Small intestine (tissue), 7 donors: Measurements from ENCODE around the gene LARGE1. TPM values are rescaled to one million over a fixed set of nuclear protein-coding genes. Genes with fewer than 3 reads are reported as not detected.

Experiments
- DNase-seq, 2 donors: peaks; one replicate each; pipeline versions ENCODE4 v3.0.0 to v3.0.0-alpha.2; 2013
- FAIRE-seq: peaks from 2 replicates; lab custom pipeline; 2012; peaks lifted over from hg19 to GRCh38; lab: Jason Lieb, UNC
- H3K27ac ChIP-seq, 3 donors: one replicate each; pipeline ENCODE4 v1.5.1; 2013; ENCODE audit warnings: low read length in 2 of 3, mild to moderate bottlenecking in 2 of 3, control low read depth in 1 of 3, inconsistent platforms in 1 of 3, low read depth in 1 of 3, moderate library complexity in 1 of 3
- H3K27me3 ChIP-seq, 3 donors: one replicate each; pipeline ENCODE4 v1.6.1; 2013; ENCODE audit warnings: low read length in 3 of 3, inconsistent platforms in 1 of 3; ENCODE audit not compliant: control insufficient read depth in 3 of 3, insufficient read depth in 3 of 3
- H3K36me3 ChIP-seq, 3 donors: one replicate each; pipeline ENCODE4 v1.6.1; 2013; ENCODE audit warnings: low read length in 3 of 3, inconsistent platforms in 1 of 3, low read depth in 1 of 3, mild to moderate bottlenecking in 1 of 3, moderate library complexity in 1 of 3; ENCODE audit not compliant: control insufficient read depth in 3 of 3, insufficient read depth in 2 of 3
- H3K4me1 ChIP-seq, 3 donors: one replicate each; pipeline ENCODE4 v1.6.1; 2013; ENCODE audit warnings: low read length in 2 of 3, inconsistent platforms in 1 of 3, low read depth in 1 of 3, mild to moderate bottlenecking in 1 of 3, moderate library complexity in 1 of 3; ENCODE audit not compliant: control insufficient read depth in 3 of 3, insufficient read depth in 2 of 3
- H3K4me3 ChIP-seq, 3 donors: one replicate each; pipeline ENCODE4 v1.5.1; 2013; ENCODE audit warnings: low read length in 3 of 3, control low read depth in 1 of 3, inconsistent platforms in 1 of 3, low read depth in 1 of 3, mild to moderate bottlenecking in 1 of 3, moderate library complexity in 1 of 3
- H3K9me3 ChIP-seq, 2 donors: one replicate each; pipeline ENCODE4 v1.6.1; 2013; ENCODE audit warnings: low read depth in 1 of 2, low read length in 1 of 2; ENCODE audit not compliant: control insufficient read depth in 2 of 2, insufficient read depth in 1 of 2
- WGBS, 3 donors: extraction: QIAGEN DNeasy Blood & Tissue Kit; methylation state at CpG; one replicate each; pipeline ENCODE4 v1.1.7; 2013; 5-methylcytosine and 5-hydroxymethylcytosine counted together
- polyA plus RNA-seq, 4 donors: library from polyadenylated mRNA; stranded (reverse) in 3 of 4; unstranded in 1 of 4; fragments of 200-250 nt in 3 of 4; fragments of 120-200 nt in 1 of 4; gene quantifications; one replicate each; pipeline versions ENCODE4 v1.2.1 to v1.2.3, GENCODE V29; 2013
- donor health status: healthy with polysubstance abuse.
- donor health status: control.
- donor health status: control.
- donor health status: Bipolar disorder and iron deficiency.
- donor health status: healthy.

LARGE1 gene
- polyA plus RNA-seq, 4 donors, result 5.1 to 18.8 (median 8.0) TPM

GRCh38 chr22:33798401-33798800 is 121.9 kb downstream of the LARGE1 start:
- no peaks in the 10 kb centered on the region for H3K27me3 ChIP-seq
- H3K36me3 ChIP-seq, result no peaks in the 10 kb centered on the region
- peaks cover 0 to under 1% (median 0%) of the 10 kb centered on the region in 3 donors for H3K4me1 ChIP-seq
- FAIRE-seq, result no peak
- no peak overlapping the region for H3K27ac ChIP-seq
- no peaks in the 10 kb centered on the region for H3K9me3 ChIP-seq
- WGBS, 3 donors, result 71 to 77% (median 75%) methylated on average over 6 of the region's 6 CpGs
- no peak for DNase-seq
- H3K4me3 ChIP-seq, result no peak overlapping the region

GRCh38 chr22:33796494-33796893 is 123.8 kb downstream of the LARGE1 start:
- Histone ChIP-seq H3K27ac (no peak overlapping the region), H3K36me3 (no peaks in the 10 kb centered on the region), H3K4me1 (peaks cover 0 to 3% (median 0%) of the 10 kb centered on the region in 3 donors), H3K9me3 (no peaks in the 10 kb centered on the region), H3K4me3 (no peak overlapping the region), H3K27me3 (no peaks in the 10 kb centered on the region)
- FAIRE-seq, result no peak
- no peak for DNase-seq
- WGBS, 3 donors, result 91 to 94% (median 92%) methylated on average over 5 of the region's 5 CpGs

GRCh38 chr22:33793475-33793874 is 126.8 kb downstream of the LARGE1 start:
- FAIRE-seq, result no peak
- Histone ChIP-seq H3K4me3 (no peak overlapping the region), H3K27ac (peak overlapping the region in 1 of 3 donors; percentile 22)

GRCh38 chr22:33792832-33793231 is 127.4 kb downstream of the LARGE1 start:
- WGBS, 3 donors, result 36 to 69% (median 47%) methylated on average over 7 of the region's 7 CpGs
- Histone ChIP-seq H3K9me3 (peaks cover 2 to 15% of the 10 kb centered on the region in 2 donors), H3K27ac (peak overlapping the region in 1 of 3 donors; percentile 22), H3K36me3 (no peaks in the 10 kb centered on the region), H3K4me3 (no peak overlapping the region), H3K4me1 (peaks cover 0 to 3% (median 0%) of the 10 kb centered on the region in 3 donors), H3K27me3 (no peaks in the 10 kb centered on the region)
- DNase-seq, result no peak
- FAIRE-seq, result no peak

More at GRCh38 chr22:33793475-33793874, 126.8 kb downstream of the LARGE1 start:
- WGBS, 3 donors, result 63 to 90% (median 78%) methylated on average over 3 of the region's 3 CpGs
- Histone ChIP-seq H3K4me1 (peaks cover 0 to 3% (median 0%) of the 10 kb centered on the region in 3 donors), H3K9me3 (peaks cover 2 to 10% of the 10 kb centered on the region in 2 donors), H3K36me3 (no peaks in the 10 kb centered on the region), H3K27me3 (no peaks in the 10 kb centered on the region)
- DNase-seq, result no peak

- FAIRE-seq (no peak), DNase-seq (no peak)
- H3K9me3 ChIP-seq, result peaks cover 2 to 17% of the 10 kb centered on the region in 2 donors
- H3K4me3 ChIP-seq, result no peak overlapping the region
- H3K36me3 ChIP-seq, result no peaks in the 10 kb centered on the region
- H3K27me3 ChIP-seq, result no peaks in the 10 kb centered on the region
- peaks cover 0 to 3% (median 0%) of the 10 kb centered on the region in 3 donors for H3K4me1 ChIP-seq
- WGBS, 3 donors, result 64 to 85% (median 72%) methylated on average over 4 of the region's 4 CpGs
- H3K27ac ChIP-seq, result no peak overlapping the region
Measured at GRCh38 chr22:33789690-33790253, 130.5 kb downstream of the LARGE1 start.

GRCh38 chr22:33788927-33789326 is 131.3 kb downstream of the LARGE1 start:
- Histone ChIP-seq H3K4me1 (peaks cover 0 to 3% (median 0%) of the 10 kb centered on the region in 3 donors), H3K4me3 (no peak overlapping the region), H3K27ac (no peak overlapping the region), H3K27me3 (no peaks in the 10 kb centered on the region), H3K36me3 (no peaks in the 10 kb centered on the region), H3K9me3 (peaks cover 2 to 17% of the 10 kb centered on the region in 2 donors)
- DNase-seq (no peak), FAIRE-seq (no peak)
- 82 to 91% (median 85%) methylated on average over 3 of the region's 3 CpGs for WGBS, 3 donors

- H3K27me3 ChIP-seq, result no peaks in the 10 kb centered on the region
- H3K9me3 ChIP-seq, result peaks cover 2 to 17% of the 10 kb centered on the region in 2 donors
- no peaks in the 10 kb centered on the region for H3K4me1 ChIP-seq
- no peak overlapping the region for H3K27ac ChIP-seq
- 77 to 95% (median 77%) methylated on average over 4 of the region's 4 CpGs for WGBS, 3 donors
- no peak for FAIRE-seq
- DNase-seq, result no peak
- no peaks in the 10 kb centered on the region for H3K36me3 ChIP-seq
- H3K4me3 ChIP-seq, result no peak overlapping the region
Measured at GRCh38 chr22:33787645-33788456, 132.4 kb downstream of the LARGE1 start.

GRCh38 chr22:33786149-33786548 is 134.1 kb downstream of the LARGE1 start:
- no peak for FAIRE-seq

More at GRCh38 chr22:33786149-33786548, 134.1 kb downstream of the LARGE1 start:
- peaks cover 2 to 17% of the 10 kb centered on the region in 2 donors for H3K9me3 ChIP-seq
- H3K27me3 ChIP-seq, result no peaks in the 10 kb centered on the region
- no peak overlapping the region for H3K27ac ChIP-seq
- DNase-seq, result no peak
- no peaks in the 10 kb centered on the region for H3K36me3 ChIP-seq
- no peak overlapping the region for H3K4me3 ChIP-seq
- peaks cover 0 to 4% (median 0%) of the 10 kb centered on the region in 3 donors for H3K4me1 ChIP-seq
